Measurements from ENCODE around the gene CFAP119. TPM values are rescaled to one million over a fixed set of nuclear protein-coding genes. Genes with fewer than 3 reads are reported as not detected.
A peak's percentile ranks its signal among the peaks of the same experiment; 100 is the strongest.

Gene CFAP119
- total RNA-seq, 2 experiments from 2014 or later = 4.1 to 4.6 TPM

- Mint-ChIP-seq H3K27me3 (no peaks in the 10 kb centered on the region), H3K36me3 (peaks cover under 1% of the 10 kb centered on the region), H3K27ac (no peak overlapping the region), H3K4me3 (no peak overlapping the region), H3K9me3 (ENCODE audit: low read depth) (no peaks in the 10 kb centered on the region), H3K4me1 (peaks cover 20% of the 10 kb centered on the region)
- CTCF ChIA-PET = interaction anchor here (0.9 to 2.4 kb wide), 3 partner anchors 20 to 164 kb away, joined by 3 to 7 read pairs (median 4); no protein-coding TSS in a partner anchor
- DNase-seq (no peak), ATAC-seq (no peak)
These were observed 15.9 kb upstream of the CFAP119 start for GRCh38 chr16:30777591-30778297.

- DNase-seq (peak; percentile 78), ATAC-seq (peak; percentile 81)
- peaks cover 9% of the 10 kb centered on the region for H3K36me3 Mint-ChIP-seq
- H3K27me3 Mint-ChIP-seq = no peaks in the 10 kb centered on the region
- peak overlapping the region; percentile 89 for H3K27ac Mint-ChIP-seq
- H3K4me3 Mint-ChIP-seq = peak overlapping the region; percentile 84
- peaks cover 24% of the 10 kb centered on the region for H3K4me1 Mint-ChIP-seq
- H3K9me3 Mint-ChIP-seq (ENCODE audit: low read depth) = no peaks in the 10 kb centered on the region
- CTCF ChIA-PET = interaction anchor here (0.7 to 2.1 kb wide), 6 partner anchors 10 to 167 kb away, joined by 3 to 7 read pairs (median 4); no protein-coding TSS in a partner anchor
These were observed 13.7 kb upstream of the CFAP119 start for GRCh38 chr16:30775392-30776188.

- no peak for DNase-seq
- no peak for ATAC-seq
- CTCF ChIA-PET = interaction anchor here (0.9 to 2.1 kb wide), 5 partner anchors 11 to 167 kb away, joined by 3 to 7 read pairs (median 4); no protein-coding TSS in a partner anchor
- Mint-ChIP-seq H3K27me3 (no peaks in the 10 kb centered on the region), H3K36me3 (peaks cover 12% of the 10 kb centered on the region), H3K27ac (peak overlapping the region; percentile 89), H3K4me1 (peaks cover 24% of the 10 kb centered on the region), H3K9me3 (ENCODE audit: low read depth) (no peaks in the 10 kb centered on the region), H3K4me3 (peak overlapping the region; percentile 84)
These were observed 13.2 kb upstream of the CFAP119 start for GRCh38 chr16:30775131-30775391.

DNA sequence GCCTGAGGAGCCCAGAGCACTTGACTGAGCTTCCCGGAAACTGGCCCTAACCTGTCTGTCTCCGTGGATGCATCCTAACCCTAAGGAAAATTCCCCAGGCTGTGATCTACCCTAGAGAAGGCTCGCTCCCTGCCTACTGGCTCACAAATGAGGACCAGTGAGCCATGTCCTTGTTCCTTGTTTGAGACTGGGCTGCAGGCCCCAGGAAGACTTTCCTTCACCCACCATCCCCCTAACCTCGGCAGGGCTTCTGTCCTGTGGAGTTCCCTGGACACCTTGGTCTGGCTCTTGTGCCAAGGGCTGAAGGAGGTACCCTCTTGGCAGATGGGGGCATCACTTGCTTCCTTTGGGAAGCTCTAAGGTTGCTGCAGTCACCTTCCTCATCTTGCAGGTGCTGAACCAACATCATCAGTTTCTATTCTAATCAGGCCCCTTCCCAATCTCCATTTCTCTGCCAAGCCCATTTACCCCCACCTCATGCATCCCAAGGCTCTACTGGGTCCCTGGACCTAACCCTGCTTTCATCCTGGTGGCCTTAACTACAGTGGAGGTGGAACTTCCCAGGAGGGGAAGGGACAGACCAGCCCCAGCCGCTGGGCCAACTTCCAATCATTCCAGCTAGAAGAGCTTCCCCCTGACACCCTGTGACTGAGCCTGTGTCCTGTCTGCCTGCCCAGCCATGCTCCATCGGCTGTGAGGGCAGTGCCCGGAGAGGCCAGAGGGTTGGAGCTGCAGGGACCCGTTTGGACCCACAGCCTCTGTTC is 12.7 kb upstream of the CFAP119 start:
- H3K4me3 Mint-ChIP-seq = peak overlapping the region; percentile 84
- DNase-seq (no peak), ATAC-seq (no peak)
- peaks cover 14% of the 10 kb centered on the region for H3K36me3 Mint-ChIP-seq
- H3K27ac Mint-ChIP-seq = peak overlapping the region; percentile 89
- peaks cover 24% of the 10 kb centered on the region for H3K4me1 Mint-ChIP-seq
- H3K27me3 Mint-ChIP-seq = no peaks in the 10 kb centered on the region
- CTCF ChIA-PET = interaction anchor here (0.9 to 2.1 kb wide), 5 partner anchors 11 to 168 kb away, joined by 3 to 7 read pairs (median 4); no protein-coding TSS in a partner anchor
- no peaks in the 10 kb centered on the region for H3K9me3 Mint-ChIP-seq (ENCODE audit: low read depth)

- H3K27ac Mint-ChIP-seq = no peak overlapping the region
- no peaks in the 10 kb centered on the region for H3K27me3 Mint-ChIP-seq
- DNase-seq = no peak
- peaks cover 21% of the 10 kb centered on the region for H3K36me3 Mint-ChIP-seq
- no peaks in the 10 kb centered on the region for H3K9me3 Mint-ChIP-seq (ENCODE audit: low read depth)
- H3K4me3 Mint-ChIP-seq = no peak overlapping the region
- ATAC-seq = no peak
- CTCF ChIA-PET = interaction anchor here (2.0 to 2.1 kb wide), 2 partner anchors 40 to 168 kb away, joined by 4 to 7 read pairs; no protein-coding TSS in a partner anchor
- peaks cover 24% of the 10 kb centered on the region for H3K4me1 Mint-ChIP-seq
These were observed 12.0 kb upstream of the CFAP119 start for GRCh38 chr16:30773826-30774225.

DNA sequence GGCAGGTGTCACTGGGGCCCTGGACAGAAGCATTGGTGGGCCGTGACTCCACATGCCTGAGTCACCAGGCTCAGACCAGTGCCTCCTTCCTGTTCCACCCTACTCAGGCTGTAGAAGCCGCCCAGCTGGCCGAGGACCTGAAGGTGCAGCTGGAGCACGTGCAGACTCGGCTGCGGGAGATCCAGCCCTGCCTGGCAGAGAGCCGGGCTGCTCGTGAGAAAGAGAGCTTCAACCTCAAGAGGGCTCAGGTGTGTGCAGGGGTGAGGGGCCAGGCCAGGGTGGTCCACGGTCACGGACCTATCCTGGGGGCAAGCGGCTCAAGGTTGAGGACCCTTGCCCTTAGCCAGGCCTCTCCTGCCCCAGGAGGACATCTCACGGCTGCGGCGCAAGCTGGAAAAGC is 9.9 kb upstream of the CFAP119 start:
- Mint-ChIP-seq H3K9me3 (ENCODE audit: low read depth) (no peaks in the 10 kb centered on the region), H3K27me3 (no peaks in the 10 kb centered on the region), H3K36me3 (peaks cover 34% of the 10 kb centered on the region), H3K4me3 (no peak overlapping the region), H3K4me1 (peaks cover 23% of the 10 kb centered on the region), H3K27ac (no peak overlapping the region)
- DNase-seq (no peak), ATAC-seq (no peak)
- CTCF ChIA-PET = no interaction called here

GRCh38 chr16:30769379-30770089 is 7.7 kb upstream of the CFAP119 start:
- Mint-ChIP-seq H3K27ac (no peak overlapping the region), H3K36me3 (peaks cover 42% of the 10 kb centered on the region), H3K4me3 (no peak overlapping the region), H3K4me1 (peaks cover 11% of the 10 kb centered on the region), H3K9me3 (ENCODE audit: low read depth) (no peaks in the 10 kb centered on the region), H3K27me3 (no peaks in the 10 kb centered on the region)
- CTCF ChIA-PET = no interaction called here
- DNase-seq = no peak
- no peak for ATAC-seq

GRCh38 chr16:30768583-30769181 is 6.8 kb upstream of the CFAP119 start:
- DNase-seq (no peak), ATAC-seq (no peak)
- no peak overlapping the region for H3K27ac Mint-ChIP-seq
- H3K36me3 Mint-ChIP-seq = peaks cover 44% of the 10 kb centered on the region
- peaks cover 12% of the 10 kb centered on the region for H3K4me1 Mint-ChIP-seq
- CTCF ChIA-PET = interaction anchor here (1.1 to 1.4 kb wide), 2 partner anchors 45 to 76 kb away, joined by 4 read pairs; no protein-coding TSS in a partner anchor
- H3K27me3 Mint-ChIP-seq = no peaks in the 10 kb centered on the region
- H3K4me3 Mint-ChIP-seq = no peak overlapping the region
- no peaks in the 10 kb centered on the region for H3K9me3 Mint-ChIP-seq (ENCODE audit: low read depth)

- Mint-ChIP-seq H3K9me3 (ENCODE audit: low read depth) (no peaks in the 10 kb centered on the region), H3K4me3 (no peak overlapping the region), H3K27ac (no peak overlapping the region), H3K27me3 (no peaks in the 10 kb centered on the region), H3K4me1 (peaks cover 20% of the 10 kb centered on the region), H3K36me3 (peaks cover 48% of the 10 kb centered on the region)
- CTCF ChIA-PET = interaction anchor here (1.1 to 1.4 kb wide), 2 partner anchors 46 to 76 kb away, joined by 4 read pairs; no protein-coding TSS in a partner anchor
- ATAC-seq (peak; percentile 50), DNase-seq (no peak)
These were observed 6.1 kb upstream of the CFAP119 start for GRCh38 chr16:30767767-30768465.

DNA sequence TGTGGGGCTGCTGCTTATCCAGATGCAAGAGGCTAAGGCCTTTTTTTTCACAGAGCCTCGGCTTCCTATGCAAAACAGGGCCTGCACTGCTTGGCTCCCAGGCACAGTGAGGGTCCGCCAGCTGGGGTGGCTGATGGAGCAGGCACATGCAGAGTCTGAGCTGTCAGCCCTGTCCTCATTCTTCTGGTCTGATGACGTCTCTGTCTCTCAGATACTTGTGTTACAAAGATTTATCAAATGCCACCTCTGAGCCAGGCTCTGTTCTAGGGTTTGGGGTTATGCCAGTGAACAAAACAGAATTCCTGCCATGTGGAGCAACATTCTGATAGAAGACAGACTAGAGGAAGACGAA is 5.0 kb upstream of the CFAP119 start:
- Mint-ChIP-seq H3K36me3 (peaks cover 43% of the 10 kb centered on the region), H3K27me3 (no peaks in the 10 kb centered on the region), H3K4me1 (peaks cover 20% of the 10 kb centered on the region), H3K4me3 (no peak overlapping the region), H3K27ac (no peak overlapping the region), H3K9me3 (ENCODE audit: low read depth) (no peaks in the 10 kb centered on the region)
- DNase-seq = no peak
- CTCF ChIA-PET = interaction anchor here (1.4 kb wide), 1 partner anchor 77 kb away, joined by 4 read pairs; no protein-coding TSS in a partner anchor
- ATAC-seq = no peak

DNA sequence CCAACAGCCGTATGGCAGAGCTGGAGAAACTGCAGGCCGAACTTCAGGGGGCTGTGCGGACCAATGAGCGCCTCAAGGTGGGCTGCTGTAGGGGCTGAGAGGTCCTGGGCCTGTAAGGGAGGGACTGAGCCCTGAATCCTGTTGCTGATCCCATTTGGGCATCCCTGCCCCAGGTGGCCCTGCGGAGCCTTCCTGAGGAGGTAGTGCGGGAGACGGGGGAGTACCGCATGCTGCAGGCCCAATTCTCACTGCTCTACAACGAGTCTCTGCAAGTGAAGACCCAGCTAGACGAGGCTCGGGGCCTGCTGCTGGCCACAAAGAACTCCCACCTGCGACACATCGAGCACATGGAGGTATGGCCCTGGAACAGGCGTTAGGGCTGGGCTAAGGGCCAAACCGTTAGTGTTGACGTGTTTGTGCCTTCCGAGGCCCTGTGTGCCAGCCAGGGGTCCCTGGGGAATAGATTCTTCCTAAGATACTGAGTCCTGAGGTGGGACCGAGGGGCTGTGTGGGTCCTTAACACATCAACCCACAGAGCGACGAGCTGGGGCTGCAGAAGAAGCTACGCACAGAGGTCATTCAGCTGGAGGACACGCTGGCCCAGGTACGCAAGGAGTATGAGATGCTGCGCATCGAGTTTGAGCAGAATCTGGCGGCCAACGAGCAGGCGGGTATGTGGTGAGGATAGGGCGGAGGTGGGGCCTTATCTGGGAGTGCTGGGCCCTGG is 4.5 kb upstream of the CFAP119 start:
- no peaks in the 10 kb centered on the region for H3K9me3 Mint-ChIP-seq (ENCODE audit: low read depth)
- H3K4me1 Mint-ChIP-seq = peaks cover 20% of the 10 kb centered on the region
- CTCF ChIA-PET = no interaction called here
- DNase-seq (no peak), ATAC-seq (no peak)
- H3K27ac Mint-ChIP-seq = no peak overlapping the region
- H3K27me3 Mint-ChIP-seq = no peaks in the 10 kb centered on the region
- peaks cover 40% of the 10 kb centered on the region for H3K36me3 Mint-ChIP-seq
- no peak overlapping the region for H3K4me3 Mint-ChIP-seq

Measured in activated CD8-positive, alpha-beta memory T cell treated with anti-CD3 and anti-CD28 coated beads, Interleukin-2, amount 10 ng/mL, durations not matched to agents 7 days and 5 days (primary cell).